ENCODE measurements around the gene PEX5L. TPM values are rescaled to one million over a fixed set of nuclear protein-coding genes. Genes with fewer than 3 reads are reported as not detected.

Gene PEX5L
- total and polyA plus RNA-seq, 2 experiments from 2014 or later, result 0.13 to 0.63 TPM

DNA sequence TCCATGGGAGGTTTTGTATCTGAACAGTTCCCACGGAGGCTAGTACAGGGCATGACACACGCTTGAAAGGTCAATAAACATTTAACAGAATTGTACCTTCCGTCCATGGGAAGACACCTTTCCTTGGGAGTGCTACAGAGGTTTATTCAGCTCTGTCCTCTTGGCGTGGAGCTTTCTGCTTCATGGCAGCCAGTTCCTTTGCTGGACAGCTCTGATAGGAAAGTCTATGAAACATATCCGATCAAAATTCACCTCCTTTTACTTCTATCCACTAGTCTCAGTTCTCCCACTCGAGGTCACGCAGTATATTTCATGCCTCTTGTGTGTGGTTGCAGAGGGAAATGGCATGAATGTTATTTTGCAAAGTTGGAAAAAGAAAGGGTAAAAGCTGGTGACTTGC, 91.2 kb downstream of the PEX5L start:
- H3K4me3 ChIP-seq, result no peak overlapping the region
- H3K4me2 ChIP-seq, result no peak overlapping the region
- H3K9me3 ChIP-seq (ENCODE audit: low read depth), result no peaks in the 10 kb centered on the region
- no peaks in the 10 kb centered on the region for H3K79me2 ChIP-seq
- H4K20me1 ChIP-seq (ENCODE audit: insufficient read depth, poor library complexity, severe bottlenecking), result no peaks in the 10 kb centered on the region
- TF ChIP-seq, protein P1, sequence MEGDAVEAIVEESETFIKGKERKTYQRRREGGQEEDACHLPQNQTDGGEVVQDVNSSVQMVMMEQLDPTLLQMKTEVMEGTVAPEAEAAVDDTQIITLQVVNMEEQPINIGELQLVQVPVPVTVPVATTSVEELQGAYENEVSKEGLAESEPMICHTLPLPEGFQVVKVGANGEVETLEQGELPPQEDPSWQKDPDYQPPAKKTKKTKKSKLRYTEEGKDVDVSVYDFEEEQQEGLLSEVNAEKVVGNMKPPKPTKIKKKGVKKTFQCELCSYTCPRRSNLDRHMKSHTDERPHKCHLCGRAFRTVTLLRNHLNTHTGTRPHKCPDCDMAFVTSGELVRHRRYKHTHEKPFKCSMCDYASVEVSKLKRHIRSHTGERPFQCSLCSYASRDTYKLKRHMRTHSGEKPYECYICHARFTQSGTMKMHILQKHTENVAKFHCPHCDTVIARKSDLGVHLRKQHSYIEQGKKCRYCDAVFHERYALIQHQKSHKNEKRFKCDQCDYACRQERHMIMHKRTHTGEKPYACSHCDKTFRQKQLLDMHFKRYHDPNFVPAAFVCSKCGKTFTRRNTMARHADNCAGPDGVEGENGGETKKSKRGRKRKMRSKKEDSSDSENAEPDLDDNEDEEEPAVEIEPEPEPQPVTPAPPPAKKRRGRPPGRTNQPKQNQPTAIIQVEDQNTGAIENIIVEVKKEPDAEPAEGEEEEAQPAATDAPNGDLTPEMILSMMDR (IDR thresholded peaks at IDR 0.05; ENCODE audit: poor library complexity), result no peak
- TF ChIP-seq EZH2phosphoT487 (IDR thresholded peaks at IDR 0.05; ENCODE audit: low read depth, severe bottlenecking, unreplicated experiment) (no peak), EZH2 (IDR thresholded peaks at IDR 0.05; ENCODE audit: borderline replicate concordance) (no peak)
- peaks cover 4% of the 10 kb centered on the region for H3K27me3 ChIP-seq
- H3K36me3 ChIP-seq (replicated peaks; ENCODE audit: insufficient read depth, low read depth), result no peaks in the 10 kb centered on the region
- H3K4me1 ChIP-seq (ENCODE audit: insufficient read depth), result no peaks in the 10 kb centered on the region
- H3K9me2 ChIP-seq (replicated peaks; ENCODE audit: insufficient read depth), result no peaks in the 10 kb centered on the region
- H3K27ac ChIP-seq, result no peak overlapping the region
- no peak for DNase-seq (ENCODE audit: low spot score)
- 80% methylated on average over 7 of the region's 7 CpGs for WGBS (ENCODE audit: low lambda C conversion rate, missing lambda C conversion rate)
- no peak overlapping the region for H2AFZ ChIP-seq

DNA sequence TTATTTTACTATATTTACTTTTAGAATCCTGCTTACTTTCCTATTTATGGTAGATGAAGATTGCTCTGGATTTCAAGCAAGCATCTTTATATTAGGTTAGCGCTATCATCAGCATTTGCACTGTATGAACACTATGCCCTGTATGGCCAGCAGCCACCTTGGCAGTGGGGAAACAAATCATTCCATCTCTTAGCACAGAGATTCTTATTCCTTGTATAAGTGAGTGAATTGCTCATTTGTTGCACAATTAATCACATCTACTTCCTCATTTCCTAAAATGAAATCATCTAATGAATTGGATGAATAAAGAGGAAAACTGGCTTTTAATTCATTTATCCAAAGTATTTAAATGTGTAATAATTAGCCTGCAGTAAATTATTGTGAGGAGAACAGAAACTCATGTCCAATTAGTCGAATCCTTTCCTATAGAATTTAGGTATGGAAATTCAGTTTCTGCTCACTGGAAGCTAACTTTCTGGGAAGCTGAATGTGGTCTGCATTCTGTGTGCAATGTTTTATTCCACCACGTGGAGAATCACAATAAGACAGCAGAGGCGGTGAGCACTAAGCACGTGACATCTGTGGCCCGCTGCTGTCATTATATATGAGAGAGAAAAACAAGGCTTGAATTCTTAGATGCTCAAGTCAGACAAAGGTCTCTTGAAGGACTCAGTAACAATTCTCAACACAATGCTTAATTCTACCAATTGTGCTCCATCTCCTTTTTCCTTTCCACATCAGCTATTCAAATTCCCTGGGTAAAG, 93.4 kb downstream of the PEX5L start:
- peaks cover 4% of the 10 kb centered on the region for H3K27me3 ChIP-seq
- TF ChIP-seq EZH2 (IDR thresholded peaks at IDR 0.05; ENCODE audit: borderline replicate concordance), result no peak
- no peak for TF ChIP-seq EZH2phosphoT487 (IDR thresholded peaks at IDR 0.05; ENCODE audit: low read depth, severe bottlenecking, unreplicated experiment)
- TF ChIP-seq, protein P1 (IDR thresholded peaks at IDR 0.05; ENCODE audit: poor library complexity), result no peak
- no peak for DNase-seq (ENCODE audit: low spot score)
- no peaks in the 10 kb centered on the region for H3K9me2 ChIP-seq (replicated peaks; ENCODE audit: insufficient read depth)
- WGBS (ENCODE audit: low lambda C conversion rate, missing lambda C conversion rate), result 82% methylated on average over 6 of the region's 6 CpGs
- no peak overlapping the region for H3K27ac ChIP-seq
- no peaks in the 10 kb centered on the region for H3K36me3 ChIP-seq (replicated peaks; ENCODE audit: insufficient read depth, low read depth)
- H4K20me1 ChIP-seq (ENCODE audit: insufficient read depth, poor library complexity, severe bottlenecking), result no peaks in the 10 kb centered on the region
- no peak overlapping the region for H3K4me3 ChIP-seq
- no peaks in the 10 kb centered on the region for H3K4me1 ChIP-seq (ENCODE audit: insufficient read depth)
- no peaks in the 10 kb centered on the region for H3K9me3 ChIP-seq (ENCODE audit: low read depth)
- H2AFZ ChIP-seq, result no peak overlapping the region
- no peak overlapping the region for H3K4me2 ChIP-seq
- no peaks in the 10 kb centered on the region for H3K79me2 ChIP-seq

DNA sequence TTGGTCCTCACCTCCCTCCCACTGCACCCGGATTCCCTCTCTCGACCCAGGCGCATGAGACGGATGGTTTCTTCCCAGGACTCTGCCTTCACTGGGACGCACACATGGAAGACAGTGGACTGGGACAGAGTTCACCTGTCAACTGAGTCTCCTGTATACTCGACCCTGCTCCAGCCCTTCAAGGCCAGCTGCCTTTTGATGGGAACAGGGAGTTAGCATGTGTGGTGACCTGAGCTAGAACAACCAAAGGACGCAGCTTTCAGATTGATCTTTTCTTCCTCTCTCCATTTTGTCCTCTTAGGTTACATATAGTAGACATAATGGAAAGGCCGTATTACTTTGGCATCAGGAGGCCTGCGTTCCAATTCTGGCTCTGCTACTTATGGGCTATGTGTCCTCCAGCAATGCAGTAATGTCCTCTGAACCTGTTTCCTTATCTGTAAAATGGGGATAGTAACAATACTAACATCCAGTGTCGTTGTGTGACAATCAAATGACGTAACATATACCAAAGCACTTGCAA, 94.1 kb downstream of the PEX5L start:
- Histone ChIP-seq H3K36me3 (replicated peaks; ENCODE audit: insufficient read depth, low read depth) (no peaks in the 10 kb centered on the region), H3K9me3 (ENCODE audit: low read depth) (no peaks in the 10 kb centered on the region), H2AFZ (no peak overlapping the region), H3K79me2 (no peaks in the 10 kb centered on the region), H4K20me1 (ENCODE audit: insufficient read depth, poor library complexity, severe bottlenecking) (no peaks in the 10 kb centered on the region), H3K27ac (no peak overlapping the region), H3K4me2 (peak overlapping the region; percentile 65), H3K4me1 (ENCODE audit: insufficient read depth) (no peaks in the 10 kb centered on the region), H3K4me3 (no peak overlapping the region), H3K27me3 (peaks cover 4% of the 10 kb centered on the region), H3K9me2 (replicated peaks; ENCODE audit: insufficient read depth) (no peaks in the 10 kb centered on the region)
- 84% methylated on average over 11 of the region's 11 CpGs for WGBS (ENCODE audit: low lambda C conversion rate, missing lambda C conversion rate)
- DNase-seq (ENCODE audit: low spot score), result no peak
- TF ChIP-seq, protein P1 (IDR thresholded peaks at IDR 0.05; ENCODE audit: poor library complexity), result no peak
- TF ChIP-seq EZH2phosphoT487 (IDR thresholded peaks at IDR 0.05; ENCODE audit: low read depth, severe bottlenecking, unreplicated experiment), result no peak
- no peak for TF ChIP-seq EZH2 (IDR thresholded peaks at IDR 0.05; ENCODE audit: borderline replicate concordance)
